Measurements from ENCODE around the gene WSCD2. TPM values are rescaled to one million over a fixed set of nuclear protein-coding genes. Genes with fewer than 3 reads are reported as not detected.

WSCD2 gene
- total and polyA plus RNA-seq, 7 donors: 0.32 to 10.5 (median 2.6) TPM; not detected in 2

DNA sequence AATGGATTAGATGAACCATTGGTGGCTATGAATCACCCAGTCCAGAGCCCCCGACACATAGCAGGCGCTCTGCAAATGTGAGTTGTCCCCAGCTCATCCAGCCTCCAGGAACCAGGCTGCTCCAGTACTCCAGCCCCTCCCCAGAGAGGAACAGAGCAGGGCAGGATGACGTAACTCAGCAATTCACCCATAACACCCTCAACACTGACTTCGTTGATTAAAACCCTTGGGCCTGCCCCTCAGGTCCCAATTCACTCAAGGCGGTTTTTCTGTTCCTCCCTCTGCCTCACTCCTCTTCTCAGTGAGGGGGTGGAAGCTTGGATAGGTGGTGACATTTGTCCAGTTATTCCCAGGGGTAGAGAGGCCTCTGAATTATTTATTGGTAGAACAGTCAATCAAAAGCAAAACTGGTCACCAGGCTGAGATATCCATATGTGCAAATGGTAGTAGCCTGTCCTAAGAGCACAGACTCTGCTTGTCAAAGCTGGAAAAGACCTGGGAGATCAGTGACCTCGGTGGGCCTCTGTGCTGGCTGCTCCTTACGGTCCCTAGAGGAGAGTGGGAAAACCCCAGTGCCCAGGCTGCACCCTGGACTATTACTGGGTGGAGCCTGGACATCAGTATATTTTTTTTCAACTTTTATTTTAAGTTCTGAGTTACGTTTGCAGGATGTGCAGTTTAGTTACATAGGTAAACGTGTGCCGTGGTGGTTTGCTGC, 113.1 kb downstream of the WSCD2 start:
- no peak overlapping the region for H3K4me3 ChIP-seq
- no peak overlapping the region for H3K27ac ChIP-seq
- no peaks in the 10 kb centered on the region for H3K36me3 ChIP-seq
- H3K9me3 ChIP-seq: no peaks in the 10 kb centered on the region
- H3K27me3 ChIP-seq: no peaks in the 10 kb centered on the region
- intact Hi-C loops (cut with DNase I): no loop called here
- no peaks in the 10 kb centered on the region for H3K4me1 ChIP-seq
- TF ChIP-seq POLR2AphosphoS5 (IDR thresholded peaks at IDR 0.05) (no peak), EP300 (IDR thresholded peaks at IDR 0.05) (no peak), POLR2A (IDR thresholded peaks at IDR 0.05) (no peak)
- TF ChIP-seq, protein P1, sequence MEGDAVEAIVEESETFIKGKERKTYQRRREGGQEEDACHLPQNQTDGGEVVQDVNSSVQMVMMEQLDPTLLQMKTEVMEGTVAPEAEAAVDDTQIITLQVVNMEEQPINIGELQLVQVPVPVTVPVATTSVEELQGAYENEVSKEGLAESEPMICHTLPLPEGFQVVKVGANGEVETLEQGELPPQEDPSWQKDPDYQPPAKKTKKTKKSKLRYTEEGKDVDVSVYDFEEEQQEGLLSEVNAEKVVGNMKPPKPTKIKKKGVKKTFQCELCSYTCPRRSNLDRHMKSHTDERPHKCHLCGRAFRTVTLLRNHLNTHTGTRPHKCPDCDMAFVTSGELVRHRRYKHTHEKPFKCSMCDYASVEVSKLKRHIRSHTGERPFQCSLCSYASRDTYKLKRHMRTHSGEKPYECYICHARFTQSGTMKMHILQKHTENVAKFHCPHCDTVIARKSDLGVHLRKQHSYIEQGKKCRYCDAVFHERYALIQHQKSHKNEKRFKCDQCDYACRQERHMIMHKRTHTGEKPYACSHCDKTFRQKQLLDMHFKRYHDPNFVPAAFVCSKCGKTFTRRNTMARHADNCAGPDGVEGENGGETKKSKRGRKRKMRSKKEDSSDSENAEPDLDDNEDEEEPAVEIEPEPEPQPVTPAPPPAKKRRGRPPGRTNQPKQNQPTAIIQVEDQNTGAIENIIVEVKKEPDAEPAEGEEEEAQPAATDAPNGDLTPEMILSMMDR (IDR thresholded peaks at IDR 0.05): no peak
- WGBS, 2 donors: 45 to 65% methylated on average over 10 of the region's 10 CpGs
- no peak for DNase-seq

DNA sequence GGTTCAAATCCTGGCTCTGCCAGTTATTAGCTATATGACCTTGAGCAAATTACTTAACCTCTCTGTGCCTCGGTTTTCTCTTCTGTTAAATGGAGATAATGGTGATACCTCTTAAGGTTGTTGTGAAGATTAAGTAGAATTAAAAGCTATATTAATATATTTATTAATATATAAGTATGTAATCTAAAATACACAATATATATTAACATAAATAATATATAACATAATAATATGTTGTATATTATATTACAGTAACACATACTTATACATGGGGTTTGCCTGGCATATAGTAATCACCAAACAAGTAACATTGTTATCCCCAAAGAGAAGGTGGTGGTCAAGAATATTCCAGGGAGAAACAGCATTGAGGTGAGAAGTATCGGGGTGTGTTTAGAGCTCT, 118.0 kb downstream of the WSCD2 start:
- peaks cover 0 to 6% (median 0%) of the 10 kb centered on the region in 4 donors for H3K36me3 ChIP-seq
- intact Hi-C loops (cut with DNase I): no loop called here
- H3K9me3 ChIP-seq: no peaks in the 10 kb centered on the region
- 61 to 81% methylated on average over 2 of the region's 2 CpGs for WGBS, 2 donors
- H3K27ac ChIP-seq: no peak overlapping the region
- no peak for DNase-seq
- no peak for TF ChIP-seq POLR2AphosphoS5 (IDR thresholded peaks at IDR 0.05)
- TF ChIP-seq, protein P1 (IDR thresholded peaks at IDR 0.05): no peak
- no peaks in the 10 kb centered on the region for H3K4me1 ChIP-seq
- no peak overlapping the region for H3K4me3 ChIP-seq
- peaks cover 0 to 11% (median 0%) of the 10 kb centered on the region in 3 donors for H3K27me3 ChIP-seq

DNA sequence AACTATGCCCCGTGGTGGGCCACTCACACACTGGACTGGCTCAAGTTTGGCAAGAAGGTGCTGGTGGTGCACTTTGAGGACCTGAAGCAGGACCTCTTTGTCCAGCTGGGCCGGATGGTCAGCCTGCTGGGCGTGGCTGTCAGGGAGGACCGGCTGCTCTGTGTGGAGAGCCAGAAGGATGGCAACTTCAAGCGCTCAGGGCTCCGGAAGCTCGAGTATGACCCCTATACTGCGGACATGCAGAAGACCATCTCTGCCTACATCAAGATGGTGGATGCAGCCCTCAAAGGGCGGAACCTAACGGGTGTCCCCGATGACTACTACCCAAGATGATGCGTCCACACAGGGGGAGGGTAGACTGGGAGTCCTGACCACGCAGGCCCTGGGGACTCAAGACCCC, 118.9 kb downstream of the WSCD2 start:
- H3K4me1 ChIP-seq: no peaks in the 10 kb centered on the region
- intact Hi-C loops (cut with DNase I): no loop called here
- WGBS, 2 donors: 81 to 89% methylated on average over 13 of the region's 13 CpGs
- DNase-seq: no peak
- no peak overlapping the region for H3K27ac ChIP-seq
- peaks cover 0 to 20% (median 0%) of the 10 kb centered on the region in 3 donors for H3K27me3 ChIP-seq
- TF ChIP-seq, protein P1 (IDR thresholded peaks at IDR 0.05): no peak
- no peak for TF ChIP-seq POLR2AphosphoS5 (IDR thresholded peaks at IDR 0.05)
- no peak for TF ChIP-seq EP300 (IDR thresholded peaks at IDR 0.05)
- no peak for TF ChIP-seq POLR2A (IDR thresholded peaks at IDR 0.05)
- no peaks in the 10 kb centered on the region for H3K9me3 ChIP-seq
- H3K36me3 ChIP-seq: peaks cover 0 to 6% (median 0%) of the 10 kb centered on the region in 4 donors
- H3K4me3 ChIP-seq: no peak overlapping the region

DNA sequence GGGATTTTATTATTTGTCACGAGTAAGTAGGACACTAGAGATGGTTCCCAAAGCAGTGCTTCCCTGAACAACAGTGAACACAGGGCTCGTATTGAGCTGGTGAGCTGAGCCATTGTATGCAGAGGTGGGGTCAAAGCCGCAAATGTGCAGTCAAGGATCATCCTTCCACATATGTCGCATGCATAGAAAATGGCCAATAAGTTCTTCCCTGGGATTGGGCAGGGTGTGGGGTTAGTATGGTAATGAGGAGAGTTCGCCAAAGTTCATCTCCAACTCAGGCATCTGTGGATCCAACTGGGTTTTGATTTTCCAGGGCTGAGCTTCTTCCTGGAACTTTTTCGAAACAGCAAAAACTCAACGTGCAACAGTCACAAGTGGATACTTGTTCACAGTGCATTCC, 123.4 kb downstream of the WSCD2 start:
- intact Hi-C loops (cut with DNase I): no loop called here
- 76 to 83% methylated on average over 7 of the region's 7 CpGs for WGBS, 2 donors
- Histone ChIP-seq H3K4me1 (no peaks in the 10 kb centered on the region), H3K27me3 (peaks cover 0 to 31% (median 0%) of the 10 kb centered on the region in 3 donors), H3K4me3 (no peak overlapping the region), H3K27ac (no peak overlapping the region), H3K9me3 (no peaks in the 10 kb centered on the region), H3K36me3 (peaks cover 0 to 6% (median 0%) of the 10 kb centered on the region in 4 donors)
- no peak for DNase-seq
- TF ChIP-seq POLR2A (IDR thresholded peaks at IDR 0.05) (no peak), EP300 (IDR thresholded peaks at IDR 0.05) (no peak), POLR2AphosphoS5 (IDR thresholded peaks at IDR 0.05) (no peak)
- TF ChIP-seq, protein P1 (IDR thresholded peaks at IDR 0.05): no peak

DNA sequence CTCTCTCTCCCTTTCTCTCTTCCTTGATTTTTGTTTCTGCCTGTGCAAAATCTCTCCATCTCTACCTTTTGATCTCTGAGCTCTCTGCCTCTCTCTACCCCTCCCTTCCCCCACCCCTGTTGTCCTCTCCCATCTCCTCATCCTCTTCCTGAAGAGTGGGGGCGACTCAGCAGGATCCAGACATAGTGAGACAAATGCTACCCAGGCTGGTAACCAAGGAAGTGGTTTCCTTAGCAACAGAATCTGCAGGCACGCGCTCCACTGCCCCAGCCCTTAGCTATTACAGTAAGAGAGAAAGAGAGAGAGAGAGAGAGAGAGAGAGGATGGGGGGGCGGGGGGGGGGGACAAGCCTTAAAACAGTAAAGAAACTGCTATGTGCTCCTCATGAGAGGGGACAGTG, 124.5 kb downstream of the WSCD2 start:
- Histone ChIP-seq H3K4me3 (no peak overlapping the region), H3K4me1 (no peaks in the 10 kb centered on the region), H3K9me3 (no peaks in the 10 kb centered on the region), H3K27me3 (peaks cover 0 to 31% (median 0%) of the 10 kb centered on the region in 3 donors), H3K27ac (no peak overlapping the region), H3K36me3 (no peaks in the 10 kb centered on the region)
- TF ChIP-seq, protein P1 (IDR thresholded peaks at IDR 0.05): no peak
- TF ChIP-seq POLR2A (IDR thresholded peaks at IDR 0.05) (no peak), POLR2AphosphoS5 (IDR thresholded peaks at IDR 0.05) (no peak), EP300 (IDR thresholded peaks at IDR 0.05) (no peak)
- intact Hi-C loops (cut with DNase I): no loop called here
- WGBS, 2 donors: 6 to 20% methylated on average over 4 of the region's 4 CpGs
- no peak for DNase-seq
